Neutrophil (primary cell): ENCODE data around the gene RHAG.

Source experiments
- H3K27ac ChIP-seq: fragments of 200-600 bp; sonication (generic); 2 replicates; pipeline ENCODE4 v1.5.1; 2016; ENCODE audit warnings: mild to moderate bottlenecking, moderate library complexity
- H3K27me3 ChIP-seq: fragments of 200-600 bp; sonication (generic); 2 replicates; pipeline ENCODE4 v1.6.0; 2016; ENCODE audit warnings: mild to moderate bottlenecking
- H3K36me3 ChIP-seq: fragments of 200-600 bp; sonication (generic); 2 replicates; pipeline ENCODE4 v1.5.1; 2017
- H3K4me1 ChIP-seq, 2 experiments: fragments of 200-600 bp in 1 of 2; sonication (generic) in 1 of 2; 1 replicate in 1 of 2; 2 replicates in 1 of 2; pipeline versions ENCODE4 v1.5.1 to v1.6.1; 2013 to 2016; ENCODE audit warnings: low read depth in 1 of 2, low read length in 1 of 2, mild to moderate bottlenecking in 1 of 2, moderate library complexity in 1 of 2; ENCODE audit not compliant: control insufficient read depth in 1 of 2, insufficient read depth in 1 of 2
- H3K4me3 ChIP-seq, 2 experiments: fragments of 200-600 bp in 1 of 2; sonication (generic) in 1 of 2; 1 replicate in 1 of 2; 2 replicates in 1 of 2; pipeline ENCODE4 v1.5.1; 2013 to 2016; ENCODE audit warnings: low read depth in 1 of 2, low read length in 1 of 2, mild to moderate bottlenecking in 1 of 2, moderate library complexity in 1 of 2
- H3K9me3 ChIP-seq: fragments of 200-600 bp; sonication (generic); 2 replicates; pipeline ENCODE4 v1.5.1; 2016
- TF ChIP-seq, protein P1 (sequence below): fragments of 200-600 bp; sonication (generic); IDR thresholded peaks from 2 replicates; pipeline ENCODE4 v1.5.1; 2016; ENCODE audit warnings: antibody characterized with exemption

The RHAG gene

DNA sequence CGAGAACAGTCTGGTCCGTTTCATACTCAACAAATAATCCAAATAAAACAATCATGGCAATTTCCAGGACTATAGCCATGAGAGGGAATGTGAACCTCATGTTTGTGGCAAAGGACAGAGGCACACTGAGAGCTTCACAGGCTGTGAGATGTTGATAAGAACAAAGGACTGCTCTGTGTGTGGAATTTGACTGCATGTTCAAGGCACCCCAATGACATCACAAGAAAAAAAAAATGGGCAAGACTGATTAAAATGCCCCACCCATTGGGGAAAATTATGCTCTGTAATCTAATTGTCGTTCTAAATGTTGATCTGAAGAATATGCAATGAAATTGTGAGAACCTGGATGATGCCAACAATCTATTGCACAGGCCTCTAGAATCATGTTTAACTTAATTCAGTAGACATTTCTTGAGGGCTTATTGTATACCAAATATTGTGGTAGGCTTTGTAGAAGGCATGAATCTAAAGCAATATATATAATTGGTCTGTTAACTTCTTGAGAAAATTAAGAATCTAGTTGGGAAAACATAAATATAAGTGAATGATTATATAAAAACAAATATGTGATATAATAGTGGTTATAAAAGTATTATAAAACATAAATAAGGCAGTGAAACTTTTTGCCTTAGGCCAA lies at the start of gene RHAG:
RHAG (minus strand) TSS at position 127 of the 637 bp plus-strand sequence; CDS start at position 100, 27 bp downstream.
- Histone ChIP-seq H3K9me3 (no peaks in the 10 kb centered on the region), H3K4me3 (no peak within 1 kb of the TSS), H3K4me1 (no peaks in the 10 kb centered on the region), H3K36me3 (no peaks in the 10 kb centered on the region), H3K27me3 (no peaks in the 10 kb centered on the region), H3K27ac (no peak within 1 kb of the TSS)
- TF ChIP-seq, protein P1, sequence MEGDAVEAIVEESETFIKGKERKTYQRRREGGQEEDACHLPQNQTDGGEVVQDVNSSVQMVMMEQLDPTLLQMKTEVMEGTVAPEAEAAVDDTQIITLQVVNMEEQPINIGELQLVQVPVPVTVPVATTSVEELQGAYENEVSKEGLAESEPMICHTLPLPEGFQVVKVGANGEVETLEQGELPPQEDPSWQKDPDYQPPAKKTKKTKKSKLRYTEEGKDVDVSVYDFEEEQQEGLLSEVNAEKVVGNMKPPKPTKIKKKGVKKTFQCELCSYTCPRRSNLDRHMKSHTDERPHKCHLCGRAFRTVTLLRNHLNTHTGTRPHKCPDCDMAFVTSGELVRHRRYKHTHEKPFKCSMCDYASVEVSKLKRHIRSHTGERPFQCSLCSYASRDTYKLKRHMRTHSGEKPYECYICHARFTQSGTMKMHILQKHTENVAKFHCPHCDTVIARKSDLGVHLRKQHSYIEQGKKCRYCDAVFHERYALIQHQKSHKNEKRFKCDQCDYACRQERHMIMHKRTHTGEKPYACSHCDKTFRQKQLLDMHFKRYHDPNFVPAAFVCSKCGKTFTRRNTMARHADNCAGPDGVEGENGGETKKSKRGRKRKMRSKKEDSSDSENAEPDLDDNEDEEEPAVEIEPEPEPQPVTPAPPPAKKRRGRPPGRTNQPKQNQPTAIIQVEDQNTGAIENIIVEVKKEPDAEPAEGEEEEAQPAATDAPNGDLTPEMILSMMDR: no peak

DNA sequence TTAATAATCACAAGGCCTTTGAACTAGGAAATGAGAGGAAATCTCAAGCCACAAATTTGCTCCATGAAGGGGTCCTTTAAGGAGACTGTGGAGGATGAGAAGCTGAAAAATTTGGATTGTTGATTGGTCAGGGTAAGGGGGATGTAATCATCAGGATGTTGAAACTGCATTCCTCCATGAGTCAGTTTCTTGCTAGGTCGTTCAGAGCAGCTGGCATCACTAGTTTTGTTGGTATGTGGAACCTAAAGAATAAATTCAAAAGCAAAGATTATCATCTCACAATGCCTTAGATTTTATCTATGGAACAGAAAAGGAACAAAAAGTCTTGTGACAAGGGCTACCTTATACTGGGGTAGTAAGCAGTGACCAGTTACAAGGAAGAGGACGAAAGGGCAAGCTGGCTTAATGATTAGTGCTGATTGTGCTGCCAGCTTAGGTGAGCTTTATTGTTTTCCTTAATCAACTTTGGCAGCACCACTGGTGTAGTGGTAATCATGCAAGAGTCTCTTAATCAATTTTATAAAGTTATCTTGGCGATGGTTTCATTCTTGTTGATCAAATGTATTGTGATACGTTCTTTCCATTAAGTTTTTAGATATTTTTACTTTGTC lies 40.1 kb upstream of the RHAG start:
- H3K27ac ChIP-seq: no peak overlapping the region
- no peaks in the 10 kb centered on the region for H3K9me3 ChIP-seq
- H3K36me3 ChIP-seq: no peaks in the 10 kb centered on the region
- H3K4me1 ChIP-seq: no peaks in the 10 kb centered on the region
- H3K4me3 ChIP-seq: no peak overlapping the region
- H3K27me3 ChIP-seq: no peaks in the 10 kb centered on the region
- TF ChIP-seq, protein P1: no peak

DNA sequence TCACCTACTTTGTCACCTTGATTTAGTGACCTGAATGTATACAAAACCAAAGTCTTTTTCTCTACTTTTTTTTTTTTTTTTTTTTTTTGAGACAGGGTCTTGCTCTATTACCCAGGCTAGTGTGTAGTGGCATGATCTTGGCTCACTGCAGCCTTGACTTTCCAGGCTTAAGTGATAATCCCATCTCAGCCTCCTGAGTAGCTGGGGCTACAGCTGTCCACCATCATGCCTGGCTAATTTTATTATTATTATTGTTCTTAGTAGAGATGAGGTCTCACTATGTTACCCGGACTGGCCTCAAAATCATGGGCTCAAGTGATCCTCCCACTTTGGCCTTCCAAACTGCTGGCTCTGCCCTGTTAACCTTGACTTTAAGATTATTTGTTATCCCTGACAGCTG lies 39.2 kb upstream of the RHAG start:
- TF ChIP-seq, protein P1: no peak

DNA sequence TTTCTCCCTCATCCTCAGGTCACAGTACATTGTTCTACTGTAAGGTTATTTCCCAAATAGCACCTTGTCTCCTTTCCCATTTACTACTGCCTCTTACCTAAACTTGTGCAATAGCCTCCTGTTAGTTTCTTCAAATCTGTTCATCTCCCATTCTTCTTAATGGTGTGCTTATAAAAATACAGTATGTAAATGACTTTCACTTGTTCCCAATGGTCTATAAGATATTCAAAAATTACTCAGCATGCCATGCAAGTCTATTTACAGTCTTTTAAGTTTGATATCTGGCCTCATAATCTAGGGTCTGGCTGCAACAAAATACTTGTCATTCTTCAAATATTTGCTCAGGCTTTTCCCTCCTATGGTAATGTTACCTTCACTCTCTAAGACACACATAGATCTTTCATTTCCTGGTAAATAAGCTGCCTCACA lies 31.5 kb upstream of the RHAG start:
- H3K9me3 ChIP-seq: no peaks in the 10 kb centered on the region

More for the DNA sequence above, 39.2 kb upstream of the RHAG start:
- no peaks in the 10 kb centered on the region for H3K9me3 ChIP-seq
- H3K4me3 ChIP-seq: no peak overlapping the region
- H3K27me3 ChIP-seq: no peaks in the 10 kb centered on the region
- no peaks in the 10 kb centered on the region for H3K4me1 ChIP-seq
- no peak overlapping the region for H3K27ac ChIP-seq
- no peaks in the 10 kb centered on the region for H3K36me3 ChIP-seq

DNA sequence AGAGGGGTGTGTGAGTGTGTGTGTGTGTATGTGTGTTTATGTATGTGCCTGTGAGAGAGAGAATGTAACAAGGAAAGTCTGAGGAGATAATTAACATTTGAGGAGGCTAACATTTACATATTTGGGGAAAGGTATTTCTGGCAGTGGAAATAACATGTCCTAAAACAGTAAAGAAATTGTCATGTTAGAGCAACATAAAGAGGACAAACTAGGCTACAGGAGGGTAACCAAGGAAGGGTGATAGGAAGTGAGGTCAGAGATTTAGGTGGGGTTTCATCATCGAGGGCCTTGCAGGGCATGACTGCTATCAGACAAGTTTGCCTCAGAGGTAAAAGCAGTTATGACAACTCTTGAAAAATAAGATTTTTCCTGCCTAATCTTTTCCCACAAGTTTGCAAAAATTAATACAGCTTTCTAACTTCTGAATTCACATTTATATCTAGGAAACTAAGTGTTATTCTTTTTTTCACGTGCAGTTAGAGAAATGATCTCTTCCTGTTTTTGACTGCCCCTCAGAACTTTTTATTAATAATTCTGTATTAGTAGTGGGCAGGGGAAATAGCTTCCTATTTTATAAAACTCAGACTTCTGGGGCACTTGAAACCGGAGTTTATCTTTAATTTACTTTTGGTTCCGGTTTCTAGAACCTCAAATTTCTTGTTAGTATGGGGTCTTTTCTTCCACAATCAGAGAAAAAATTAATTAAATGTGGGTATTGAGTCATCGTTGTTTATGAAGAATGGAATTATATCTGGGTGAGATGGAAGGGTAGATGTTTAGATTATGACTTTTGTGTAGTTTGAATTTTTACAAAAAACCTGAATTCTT lies 30.5 kb upstream of the RHAG start:
- Histone ChIP-seq H3K27me3 (no peaks in the 10 kb centered on the region), H3K4me1 (peaks cover 5 to 19% of the 10 kb centered on the region in 2 experiments), H3K36me3 (no peaks in the 10 kb centered on the region), H3K4me3 (no peak overlapping the region), H3K27ac (no peak overlapping the region), H3K9me3 (no peaks in the 10 kb centered on the region)
- TF ChIP-seq, protein P1: no peak

More for the DNA sequence above, 31.5 kb upstream of the RHAG start:
- Histone ChIP-seq H3K27me3 (no peaks in the 10 kb centered on the region), H3K4me1 (peaks cover 0 to 9% of the 10 kb centered on the region in 2 experiments), H3K4me3 (no peak overlapping the region), H3K27ac (no peak overlapping the region), H3K36me3 (no peaks in the 10 kb centered on the region)
- TF ChIP-seq, protein P1: no peak
